ENCODE data around the gene KRTAP10-4.

- no peak for TF ChIP-seq CTCF (IDR thresholded peaks at IDR 0.05)
- TF ChIP-seq POLR2A (IDR thresholded peaks at IDR 0.05) = no peak
Observed at GRCh38 chr21:44615911-44616590, 42.5 kb downstream of the KRTAP10-4 start.
